Mesothelial cell of epicardium (in vitro differentiated cells): ENCODE results near the gene CDH23. TPM values are rescaled to one million over a fixed set of nuclear protein-coding genes. Genes with fewer than 3 reads are reported as not detected.
A peak's percentile ranks its signal among the peaks of the same experiment; 100 is the strongest.

Source experiments
- DNase-seq, 2 experiments: peaks; one replicate each; pipeline ENCODE4 v3.0.0; 2021; ENCODE audit warnings: low spot score in 2 of 2; ENCODE audit not compliant: unreplicated experiment in 2 of 2
- H3K27ac Mint-ChIP-seq: 2 replicates; pipeline ENCODE4 v1.8.0; 2021; ENCODE audit warnings: mixed read lengths
- H3K27me3 Mint-ChIP-seq: 2 replicates; pipeline ENCODE4 v1.8.0; 2021; ENCODE audit warnings: low read depth, mixed read lengths
- H3K36me3 Mint-ChIP-seq: 2 replicates; pipeline ENCODE4 v1.8.0; 2021; ENCODE audit warnings: mixed read lengths
- H3K4me1 Mint-ChIP-seq: 2 replicates; pipeline ENCODE4 v1.8.0; 2021; ENCODE audit warnings: mixed read lengths
- H3K4me3 Mint-ChIP-seq: 2 replicates; pipeline ENCODE4 v1.8.0; 2021; ENCODE audit warnings: mild to moderate bottlenecking, moderate library complexity, mixed read lengths
- H3K9me3 Mint-ChIP-seq: 2 replicates; pipeline ENCODE4 v1.8.0; 2021; ENCODE audit warnings: mixed read lengths
- CTCF ChIP-seq: fragments of 200-600 bp; sonication (generic); IDR thresholded peaks from one replicate; pipeline ENCODE4 v1.5.0; 2021; ENCODE audit warnings: antibody characterized with exemption; ENCODE audit not compliant: unreplicated experiment
- total RNA-seq: library from RNA; stranded (reverse); gene quantifications from 3 replicates; pipeline ENCODE4 v1.2.1, GENCODE V29; 2021

CDH23 gene
- total RNA-seq, 1 donor from 2014 or later = 2.5 TPM

GRCh38 chr10:71429929-71430328 is 33.2 kb downstream of the CDH23 start:
- H3K4me1 Mint-ChIP-seq = no peaks in the 10 kb centered on the region
- peaks cover 37% of the 10 kb centered on the region for H3K27me3 Mint-ChIP-seq
- H3K27ac Mint-ChIP-seq = no peak overlapping the region
- no peak overlapping the region for H3K4me3 Mint-ChIP-seq
- H3K9me3 Mint-ChIP-seq = no peaks in the 10 kb centered on the region
- TF ChIP-seq CTCF = peak; percentile 25
- H3K36me3 Mint-ChIP-seq = no peaks in the 10 kb centered on the region
- DNase-seq = peak in 1 of 2 experiments; percentile 28

- H3K27me3 Mint-ChIP-seq = peaks cover 31% of the 10 kb centered on the region
- H3K4me1 Mint-ChIP-seq = no peaks in the 10 kb centered on the region
- no peak overlapping the region for H3K27ac Mint-ChIP-seq
- no peak for TF ChIP-seq CTCF
- H3K9me3 Mint-ChIP-seq = no peaks in the 10 kb centered on the region
- peak in 1 of 2 experiments; percentile 20 for DNase-seq
- H3K36me3 Mint-ChIP-seq = no peaks in the 10 kb centered on the region
- H3K4me3 Mint-ChIP-seq = no peak overlapping the region
These were observed 34.8 kb downstream of the CDH23 start for GRCh38 chr10:71431239-71432100.

- H3K27ac Mint-ChIP-seq = no peak overlapping the region
- peaks cover 31% of the 10 kb centered on the region for H3K27me3 Mint-ChIP-seq
- no peaks in the 10 kb centered on the region for H3K36me3 Mint-ChIP-seq
- peak in 1 of 2 experiments; percentile 20 for DNase-seq
- H3K4me1 Mint-ChIP-seq = no peaks in the 10 kb centered on the region
- H3K9me3 Mint-ChIP-seq = no peaks in the 10 kb centered on the region
- no peak overlapping the region for H3K4me3 Mint-ChIP-seq
- TF ChIP-seq CTCF = no peak
These were observed 35.6 kb downstream of the CDH23 start for GRCh38 chr10:71432101-71432905.

GRCh38 chr10:71432956-71433767 is 36.4 kb downstream of the CDH23 start:
- Mint-ChIP-seq H3K27me3 (peaks cover 31% of the 10 kb centered on the region), H3K27ac (no peak overlapping the region), H3K36me3 (no peaks in the 10 kb centered on the region), H3K9me3 (no peaks in the 10 kb centered on the region), H3K4me3 (no peak overlapping the region), H3K4me1 (no peaks in the 10 kb centered on the region)
- TF ChIP-seq CTCF = no peak
- DNase-seq = peak in 1 of 2 experiments; percentile 36
